Stimulated activated CD4-positive, alpha-beta T cell treated with anti-CD3 and anti-CD28 coated beads, TNF-alpha, amount 100 ng/mL, for 1 hour (primary cell): Measurements from ENCODE around the gene RBMY1D.
"Not testable (repeated sequence)": the region's sequence is repeated elsewhere in the genome, so short reads cannot be mapped to it uniquely, and the experiment has no call there.

ENCODE experiments used
- DNase-seq, 3 donors: peaks; one replicate each; pipeline ENCODE4 v3.0.0-alpha.2; 2020; ENCODE audit warnings: low read depth in 3 of 3, low spot score in 1 of 3

Gene RBMY1D

GRCh38 chrY:21894426-21894825 is at the start of gene RBMY1D:
TSS of gene RBMY1D (minus strand) at chrY:21894526. CDS start at chrY:21892513, 2,013 bp downstream.
- DNase-seq = not testable (repeated sequence)

- DNase-seq = not testable (repeated sequence)
Observed at GRCh38 chrY:21917932-21918331, 23.6 kb upstream of the RBMY1D start, which contains the start of gene RBMY1E. TSS of gene RBMY1E (minus strand) at chrY:21918032. CDS start at chrY:21916054, 1,978 bp downstream.

GRCh38 chrY:21869407-21870076 is 24.8 kb downstream of the RBMY1D start:
- DNase-seq = not testable (repeated sequence)

GRCh38 chrY:21845481-21845880 is 48.8 kb downstream of the RBMY1D start:
- no peak for DNase-seq

- DNase-seq = no peak
Observed at GRCh38 chrY:21842090-21842489, 52.2 kb downstream of the RBMY1D start.

GRCh38 chrY:21839489-21839888 is 54.8 kb downstream of the RBMY1D start:
- DNase-seq = no peak

- no peak for DNase-seq
Observed at GRCh38 chrY:21836343-21836742, 58.0 kb downstream of the RBMY1D start.

GRCh38 chrY:21835052-21835451 is 59.3 kb downstream of the RBMY1D start:
- DNase-seq = no peak
